Upper lobe of left lung (tissue), 6 donors: ENCODE data around the gene ELAVL1. TPM values are rescaled to one million over a fixed set of nuclear protein-coding genes. Genes with fewer than 3 reads are reported as not detected.

Experiments
- ATAC-seq, 2 donors: fragments of 200-7000 bp; cut with Tn5 transposase; one replicate each; pipeline ENCODE4 v1.9.1; 2022; ENCODE audit warnings: mild to moderate bottlenecking in 2 of 2, moderate library complexity in 2 of 2; ENCODE audit not compliant: low FRiP score in 2 of 2
- DNase-seq, 2 donors: peaks; one replicate each; pipeline ENCODE4 v3.0.0-alpha.2; 2019 to 2020
- H3K27ac ChIP-seq, 4 donors: fragments of 200-600 bp; sonication (generic); one replicate each; pipeline ENCODE4 v1.5.1; 2016 to 2019
- H3K27me3 ChIP-seq, 4 donors: fragments of 200-600 bp; sonication (generic); one replicate each; pipeline ENCODE4 v1.5.1; 2017 to 2019
- H3K36me3 ChIP-seq, 4 donors: fragments of 200-600 bp; sonication (generic); one replicate each; pipeline ENCODE4 v1.5.1; 2016 to 2019
- H3K4me1 ChIP-seq, 4 donors: fragments of 200-600 bp; sonication (generic); one replicate each; pipeline ENCODE4 v1.5.1; 2018 to 2019
- H3K4me3 ChIP-seq, 4 donors: fragments of 200-600 bp; sonication (generic); one replicate each; pipeline ENCODE4 v1.5.1; 2017 to 2019; ENCODE audit warnings: mild to moderate bottlenecking in 2 of 4, moderate library complexity in 1 of 4
- H3K9me3 ChIP-seq, 4 donors: fragments of 200-600 bp; sonication (generic); one replicate each; pipeline ENCODE4 v1.5.1; 2018 to 2019
- CTCF ChIP-seq, 6 experiments: fragments of 450-650 bp in 4 of 6; fragments of 200-600 bp in 2 of 6; sonication (generic) in 2 of 6; IDR thresholded peaks; one replicate each; pipeline ENCODE4 v1.5.1; 2016 to 2019; ENCODE audit warnings: antibody characterized with exemption in 6 of 6
- EP300 ChIP-seq, 4 donors: sonication (generic); formaldehyde crosslinking; IDR thresholded peaks; one replicate each; pipeline ENCODE4 v1.5.1; 2017; ENCODE audit warnings: antibody characterized with exemption in 4 of 4, control low read depth in 2 of 4
- POLR2A ChIP-seq, 4 donors: fragments of 450-650 bp; IDR thresholded peaks; one replicate each; pipeline ENCODE4 v1.5.1; 2016 to 2017; ENCODE audit warnings: antibody characterized with exemption in 4 of 4, mild to moderate bottlenecking in 2 of 4
- POLR2AphosphoS5 ChIP-seq, 2 donors: sonication (generic); formaldehyde crosslinking; IDR thresholded peaks; one replicate each; pipeline ENCODE4 v1.5.1; 2017; ENCODE audit warnings: antibody characterized with exemption in 2 of 2
- WGBS, 2 donors: methylation state at CpG; one replicate each; pipeline ENCODE4 v1.1.5; 2017 to 2018; 5-methylcytosine and 5-hydroxymethylcytosine counted together
- total RNA-seq, 6 donors: library from RNA; depleted of rRNA in 4 of 6; stranded (reverse); fragments of >200 nt in 4 of 6; gene quantifications; one replicate each; pipeline versions ENCODE4 v1.1.0 to v1.2.1, GENCODE V29; 2016 to 2021
- donor health status: DM: no; HTN: no; CAD: no; lungs with moderate emphysema.
- donor health status: DM: no; HTN: yes; CAD: no; lungs with severe emphysema.

The ELAVL1 gene
- total RNA-seq, 6 donors from 2014 or later, result 21.0 to 71.1 (median 36.1) TPM

- Histone ChIP-seq H3K27me3 (no peaks in the 10 kb centered on the region), H3K4me1 (no peaks in the 10 kb centered on the region), H3K9me3 (no peaks in the 10 kb centered on the region), H3K4me3 (no peak overlapping the region), H3K36me3 (peaks cover 13 to 92% (median 62%) of the 10 kb centered on the region in 4 donors), H3K27ac (no peak overlapping the region)
- 90 to 92% methylated on average over 2 to 6 of the region's 7 CpGs for WGBS, 2 donors
- ATAC-seq (no peak), DNase-seq (no peak)
- TF ChIP-seq EP300 (IDR thresholded peaks at IDR 0.05) (no peak), CTCF (IDR thresholded peaks at IDR 0.05) (no peak), POLR2AphosphoS5 (IDR thresholded peaks at IDR 0.05) (no peak), POLR2A (IDR thresholded peaks at IDR 0.05) (no peak)
Measured at GRCh38 chr19:7975037-7975436, 30.4 kb downstream of the ELAVL1 start.

- Histone ChIP-seq H3K4me1 (no peaks in the 10 kb centered on the region), H3K27me3 (no peaks in the 10 kb centered on the region), H3K9me3 (no peaks in the 10 kb centered on the region), H3K36me3 (peaks cover 10 to 92% (median 60%) of the 10 kb centered on the region in 4 donors), H3K4me3 (no peak overlapping the region), H3K27ac (no peak overlapping the region)
- no peak for DNase-seq
- WGBS, 2 donors, result 89 to 95% methylated on average over 12 of the region's 12 CpGs
- no peak for ATAC-seq
- no peak for TF ChIP-seq EP300 (IDR thresholded peaks at IDR 0.05)
- TF ChIP-seq POLR2A (IDR thresholded peaks at IDR 0.05), result no peak
- no peak for TF ChIP-seq POLR2AphosphoS5 (IDR thresholded peaks at IDR 0.05)
- no peak for TF ChIP-seq CTCF (IDR thresholded peaks at IDR 0.05)
Measured at GRCh38 chr19:7973883-7974282, 31.6 kb downstream of the ELAVL1 start.

- 83 to 97% methylated on average over 11 to 35 of the region's 35 CpGs for WGBS, 2 donors
- TF ChIP-seq POLR2A (IDR thresholded peaks at IDR 0.05), result no peak
- no peak for TF ChIP-seq CTCF (IDR thresholded peaks at IDR 0.05)
- TF ChIP-seq POLR2AphosphoS5 (IDR thresholded peaks at IDR 0.05), result no peak
- no peak for TF ChIP-seq EP300 (IDR thresholded peaks at IDR 0.05)
- Histone ChIP-seq H3K9me3 (no peaks in the 10 kb centered on the region), H3K4me3 (no peak overlapping the region), H3K27ac (no peak overlapping the region), H3K27me3 (no peaks in the 10 kb centered on the region), H3K4me1 (no peaks in the 10 kb centered on the region), H3K36me3 (peaks cover 10 to 89% (median 60%) of the 10 kb centered on the region in 4 donors)
- ATAC-seq (peak in 1 of 2 donors; percentile 5), DNase-seq (no peak)
Measured at GRCh38 chr19:7971553-7972520, 33.6 kb downstream of the ELAVL1 start.

- no peak for DNase-seq
- no peaks in the 10 kb centered on the region for H3K4me1 ChIP-seq
- no peaks in the 10 kb centered on the region for H3K9me3 ChIP-seq
- no peak overlapping the region for H3K4me3 ChIP-seq
- WGBS, 2 donors, result 78 to 82% methylated on average over 12 of the region's 12 CpGs
- TF ChIP-seq CTCF (IDR thresholded peaks at IDR 0.05) (peak; percentile 20 to 68 (median 50)), POLR2A (IDR thresholded peaks at IDR 0.05) (no peak)
- peak in 1 of 2 donors; percentile 6 for ATAC-seq
- H3K27me3 ChIP-seq, result no peaks in the 10 kb centered on the region
- peaks cover 12 to 93% (median 67%) of the 10 kb centered on the region in 4 donors for H3K36me3 ChIP-seq
- H3K27ac ChIP-seq, result no peak overlapping the region
Measured at GRCh38 chr19:7970716-7971448, 34.6 kb downstream of the ELAVL1 start.
